Vagina (tissue), 2 donors: ENCODE data around the gene EFCC1. TPM values are rescaled to one million over a fixed set of nuclear protein-coding genes. Genes with fewer than 3 reads are reported as not detected.

ENCODE experiments used
- DNase-seq, 2 donors: peaks; one replicate each; pipeline ENCODE4 v3.0.0-alpha.2; 2017; ENCODE audit errors: extremely low spot score in 2 of 2
- H3K27ac ChIP-seq: fragments of 200-600 bp; sonication (generic); one replicate; pipeline ENCODE4 v1.5.1; 2019
- H3K27me3 ChIP-seq: fragments of 200-600 bp; sonication (generic); one replicate; pipeline ENCODE4 v1.5.1; 2019
- H3K36me3 ChIP-seq, 2 donors: fragments of 200-600 bp; sonication (generic); one replicate each; pipeline ENCODE4 v1.5.1; 2017 to 2019
- H3K4me1 ChIP-seq: fragments of 200-600 bp; sonication (generic); one replicate; pipeline ENCODE4 v1.5.1; 2019
- H3K4me3 ChIP-seq, 2 donors: fragments of 200-600 bp; sonication (generic); 1 replicate in 1 of 2; 2 replicates in 1 of 2; pipeline ENCODE4 v1.5.1; 2016 to 2019
- H3K9me3 ChIP-seq: fragments of 200-600 bp; sonication (generic); one replicate; pipeline ENCODE4 v1.5.1; 2019
- POLR2A ChIP-seq, 2 donors: fragments of 450-650 bp; IDR thresholded peaks; one replicate each; pipeline ENCODE4 v1.6.1; 2017; ENCODE audit warnings: antibody characterized with exemption in 2 of 2, mild to moderate bottlenecking in 2 of 2, moderate library complexity in 2 of 2
- POLR2AphosphoS5 ChIP-seq, 2 donors: sonication (generic); formaldehyde crosslinking; IDR thresholded peaks; one replicate each; pipeline ENCODE4 v1.9.0; 2017; ENCODE audit warnings: antibody characterized with exemption in 2 of 2, mild to moderate bottlenecking in 2 of 2, low read depth in 1 of 2; ENCODE audit not compliant: insufficient read depth in 1 of 2
- intact Hi-C: fragments of 100-400 bp; cut with DNase I; formaldehyde crosslinking; loops from one replicate; pipeline ENCODE4 v1.15.1; 2023
- total RNA-seq: library from RNA; depleted of rRNA; stranded (reverse); fragments of >200 nt; gene quantifications from one replicate; pipeline ENCODE4 v1.2.3, GENCODE V29; 2016
- TF ChIP-seq, protein P1 (sequence below), 3 experiments: fragments of 450-650 bp in 2 of 3; fragments of 200-600 bp in 1 of 3; sonication (generic) in 1 of 3; IDR thresholded peaks; one replicate each; pipeline ENCODE4 v1.5.1; 2017 to 2019; ENCODE audit warnings: antibody characterized with exemption in 3 of 3, mild to moderate bottlenecking in 2 of 3, moderate library complexity in 2 of 3

Gene EFCC1
- total RNA-seq, 1 donor from 2014 or later = 3.7 TPM

- intact Hi-C loops = no loop called here
These were observed 34.5 kb downstream of the EFCC1 start for GRCh38 chr3:129035360-129036221.

GRCh38 chr3:129036222-129037092 is 35.4 kb downstream of the EFCC1 start:
- no peak overlapping the region for H3K4me3 ChIP-seq
- H3K4me1 ChIP-seq = no peaks in the 10 kb centered on the region
- TF ChIP-seq POLR2AphosphoS5 (IDR thresholded peaks at IDR 0.05; ENCODE audit: insufficient read depth in 1 of 2, low read depth in 1 of 2) (no peak), POLR2A (IDR thresholded peaks at IDR 0.05) (no peak)
- TF ChIP-seq, protein P1, sequence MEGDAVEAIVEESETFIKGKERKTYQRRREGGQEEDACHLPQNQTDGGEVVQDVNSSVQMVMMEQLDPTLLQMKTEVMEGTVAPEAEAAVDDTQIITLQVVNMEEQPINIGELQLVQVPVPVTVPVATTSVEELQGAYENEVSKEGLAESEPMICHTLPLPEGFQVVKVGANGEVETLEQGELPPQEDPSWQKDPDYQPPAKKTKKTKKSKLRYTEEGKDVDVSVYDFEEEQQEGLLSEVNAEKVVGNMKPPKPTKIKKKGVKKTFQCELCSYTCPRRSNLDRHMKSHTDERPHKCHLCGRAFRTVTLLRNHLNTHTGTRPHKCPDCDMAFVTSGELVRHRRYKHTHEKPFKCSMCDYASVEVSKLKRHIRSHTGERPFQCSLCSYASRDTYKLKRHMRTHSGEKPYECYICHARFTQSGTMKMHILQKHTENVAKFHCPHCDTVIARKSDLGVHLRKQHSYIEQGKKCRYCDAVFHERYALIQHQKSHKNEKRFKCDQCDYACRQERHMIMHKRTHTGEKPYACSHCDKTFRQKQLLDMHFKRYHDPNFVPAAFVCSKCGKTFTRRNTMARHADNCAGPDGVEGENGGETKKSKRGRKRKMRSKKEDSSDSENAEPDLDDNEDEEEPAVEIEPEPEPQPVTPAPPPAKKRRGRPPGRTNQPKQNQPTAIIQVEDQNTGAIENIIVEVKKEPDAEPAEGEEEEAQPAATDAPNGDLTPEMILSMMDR (IDR thresholded peaks at IDR 0.05) = no peak
- intact Hi-C loops = no loop called here
- no peak overlapping the region for H3K27ac ChIP-seq
- DNase-seq = no peak
- no peaks in the 10 kb centered on the region for H3K36me3 ChIP-seq
- no peaks in the 10 kb centered on the region for H3K9me3 ChIP-seq
- H3K27me3 ChIP-seq = no peaks in the 10 kb centered on the region

More at GRCh38 chr3:129035360-129036221, 34.5 kb downstream of the EFCC1 start:
- no peak for DNase-seq
- Histone ChIP-seq H3K4me3 (no peak overlapping the region), H3K27ac (no peak overlapping the region), H3K9me3 (no peaks in the 10 kb centered on the region), H3K4me1 (no peaks in the 10 kb centered on the region), H3K36me3 (no peaks in the 10 kb centered on the region), H3K27me3 (no peaks in the 10 kb centered on the region)
- TF ChIP-seq, protein P1 (IDR thresholded peaks at IDR 0.05) = no peak
- TF ChIP-seq POLR2A (IDR thresholded peaks at IDR 0.05) (no peak), POLR2AphosphoS5 (IDR thresholded peaks at IDR 0.05; ENCODE audit: insufficient read depth in 1 of 2, low read depth in 1 of 2) (no peak)

DNA sequence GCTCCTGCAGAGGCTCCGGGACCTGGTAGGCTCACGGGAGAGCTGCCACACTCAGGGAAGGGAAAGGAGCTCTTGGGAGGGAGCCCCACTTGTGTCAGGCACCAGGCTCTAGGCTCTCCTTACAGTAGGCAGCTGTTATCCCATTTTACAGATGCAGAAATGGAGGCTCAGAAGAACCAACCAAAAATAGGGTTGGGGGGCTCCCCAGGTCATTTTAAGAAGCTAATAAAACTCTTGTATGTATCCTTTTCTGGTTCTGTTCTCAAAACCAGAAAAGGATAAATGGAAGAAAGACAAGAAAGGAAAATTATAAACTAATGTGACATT is 36.0 kb downstream of the EFCC1 start:
- Histone ChIP-seq H3K36me3 (no peaks in the 10 kb centered on the region), H3K9me3 (no peaks in the 10 kb centered on the region), H3K4me1 (no peaks in the 10 kb centered on the region), H3K27me3 (no peaks in the 10 kb centered on the region), H3K4me3 (no peak overlapping the region), H3K27ac (no peak overlapping the region)
- TF ChIP-seq, protein P1 (IDR thresholded peaks at IDR 0.05) = no peak
- TF ChIP-seq POLR2AphosphoS5 (IDR thresholded peaks at IDR 0.05; ENCODE audit: insufficient read depth in 1 of 2, low read depth in 1 of 2) (no peak), POLR2A (IDR thresholded peaks at IDR 0.05) (no peak)
- no peak for DNase-seq
- intact Hi-C loops = no loop called here

GRCh38 chr3:129038121-129038855 is 37.2 kb downstream of the EFCC1 start:
- Histone ChIP-seq H3K36me3 (no peaks in the 10 kb centered on the region), H3K27me3 (no peaks in the 10 kb centered on the region), H3K9me3 (no peaks in the 10 kb centered on the region), H3K4me3 (no peak overlapping the region), H3K27ac (no peak overlapping the region), H3K4me1 (no peaks in the 10 kb centered on the region)
- no peak for DNase-seq
- TF ChIP-seq POLR2A (IDR thresholded peaks at IDR 0.05) = no peak
- TF ChIP-seq, protein P1 (IDR thresholded peaks at IDR 0.05) = no peak
- TF ChIP-seq POLR2AphosphoS5 (IDR thresholded peaks at IDR 0.05; ENCODE audit: insufficient read depth in 1 of 2, low read depth in 1 of 2) = no peak
- intact Hi-C loops = no loop called here
